Activated CD8-positive, alpha-beta memory T cell treated with anti-CD3 and anti-CD28 coated beads for 4 hours (primary cell): ENCODE data around the gene ETV5.

Source experiments
- DNase-seq, 2 donors: peaks; one replicate each; pipeline ENCODE4 v3.0.0-alpha.2; 2020; ENCODE audit warnings: low read depth in 2 of 2

ETV5 gene

GRCh38 chr3:186108941-186109865 lies at the start of gene ETV5:
TSS of gene ETV5 (minus strand) at chr3:186109089. CDS start at chr3:186105868, 3,221 bp downstream.
- DNase-seq: peak; percentile 79 to 86

GRCh38 chr3:186154641-186155040 lies 45.8 kb upstream of the ETV5 start:
- DNase-seq: no peak

- no peak for DNase-seq
These were observed 44.0 kb upstream of the ETV5 start for GRCh38 chr3:186152889-186153292.

- no peak for DNase-seq
These were observed 43.5 kb upstream of the ETV5 start for GRCh38 chr3:186152361-186152798.

GRCh38 chr3:186151077-186151971 lies 42.4 kb upstream of the ETV5 start:
- DNase-seq: no peak

- no peak for DNase-seq
These were observed 41.3 kb upstream of the ETV5 start for GRCh38 chr3:186150041-186150830.

- DNase-seq: no peak
These were observed 40.6 kb upstream of the ETV5 start for GRCh38 chr3:186149319-186149960.

GRCh38 chr3:186144257-186144656 lies 35.4 kb upstream of the ETV5 start:
- no peak for DNase-seq

GRCh38 chr3:186143250-186143649 lies 34.4 kb upstream of the ETV5 start:
- DNase-seq: no peak

- DNase-seq: no peak
These were observed 33.6 kb upstream of the ETV5 start for GRCh38 chr3:186142393-186142932.

GRCh38 chr3:186141790-186142189 lies 32.9 kb upstream of the ETV5 start:
- DNase-seq: no peak

- no peak for DNase-seq
These were observed 29.5 kb upstream of the ETV5 start for GRCh38 chr3:186138272-186138981.

- DNase-seq: no peak
These were observed 28.3 kb upstream of the ETV5 start for GRCh38 chr3:186137051-186137685.

- no peak for DNase-seq
These were observed 25.1 kb upstream of the ETV5 start for GRCh38 chr3:186133980-186134379.

- DNase-seq: no peak
These were observed 23.6 kb upstream of the ETV5 start for GRCh38 chr3:186132487-186132886.

- DNase-seq: no peak
These were observed 20.3 kb upstream of the ETV5 start for GRCh38 chr3:186129206-186129605.

GRCh38 chr3:186128158-186128557 lies 19.3 kb upstream of the ETV5 start:
- no peak for DNase-seq

GRCh38 chr3:186127463-186127862 lies 18.6 kb upstream of the ETV5 start:
- DNase-seq: no peak

- DNase-seq: no peak
These were observed 16.2 kb upstream of the ETV5 start for GRCh38 chr3:186125118-186125517.

- DNase-seq: no peak
These were observed 15.7 kb upstream of the ETV5 start for GRCh38 chr3:186124592-186124991.
